Brain microvascular endothelial cell (primary cell): ENCODE results near the gene CACNG1.

Source experiments
- DNase-seq: peaks from one replicate; pipeline ENCODE4 v3.0.0-alpha.2; 2020
- H3K27ac ChIP-seq: fragments of 250-450 bp; sonication (Bioruptor Pico); 2 replicates; pipeline ENCODE4 v1.5.1; 2020; ENCODE audit warnings: mild to moderate bottlenecking, moderate library complexity
- H3K27me3 ChIP-seq: fragments of 250-450 bp; sonication (Bioruptor Pico); replicated peaks from 2 replicates; pipeline ENCODE4 v1.5.1; 2020; ENCODE audit warnings: mild to moderate bottlenecking
- H3K36me3 ChIP-seq: fragments of 250-450 bp; sonication (Bioruptor Pico); replicated peaks from 2 replicates; pipeline ENCODE4 v1.5.1; 2020; ENCODE audit warnings: mild to moderate bottlenecking
- H3K4me3 ChIP-seq: 2 replicates; pipeline ENCODE4 v1.5.1; 2011; ENCODE audit warnings: low read depth, mild to moderate bottlenecking, control low read depth, low read length, moderate library complexity
- CTCF ChIP-seq: IDR thresholded peaks from 2 replicates; pipeline ENCODE4 v1.5.1; 2011; ENCODE audit warnings: low read depth, mild to moderate bottlenecking, moderate library complexity, low read length, control low read depth, inconsistent platforms; ENCODE audit errors: missing control alignments
- in situ Hi-C: cut with HindIII; loops from 2 replicates; pipeline ENCODE4 v1.10.0; 2017; ENCODE audit warnings: low sequenced_read_pairs, low pct_ligation_motif_present

Gene CACNG1

GRCh38 chr17:67055811-67056745 is 11.7 kb downstream of the CACNG1 start:
- H3K4me3 ChIP-seq, result no peak overlapping the region
- no peak for DNase-seq
- H3K27ac ChIP-seq, result no peak overlapping the region
- TF ChIP-seq CTCF, result no peak
- H3K27me3 ChIP-seq, result no peaks in the 10 kb centered on the region
- in situ Hi-C loops, result no loop called here
- no peaks in the 10 kb centered on the region for H3K36me3 ChIP-seq

- no peak overlapping the region for H3K4me3 ChIP-seq
- no peak for TF ChIP-seq CTCF
- DNase-seq, result no peak
- no peaks in the 10 kb centered on the region for H3K36me3 ChIP-seq
- H3K27me3 ChIP-seq, result no peaks in the 10 kb centered on the region
- no peak overlapping the region for H3K27ac ChIP-seq
- in situ Hi-C loops, result no loop called here
These were observed 12.6 kb downstream of the CACNG1 start for GRCh38 chr17:67056746-67057490.

GRCh38 chr17:67058036-67058435 is 13.7 kb downstream of the CACNG1 start:
- in situ Hi-C loops, result no loop called here
- Histone ChIP-seq H3K4me3 (no peak overlapping the region), H3K27ac (no peak overlapping the region), H3K36me3 (no peaks in the 10 kb centered on the region), H3K27me3 (no peaks in the 10 kb centered on the region)
- no peak for DNase-seq
- TF ChIP-seq CTCF, result no peak

GRCh38 chr17:67059372-67059771 is 15.0 kb downstream of the CACNG1 start:
- Histone ChIP-seq H3K27me3 (no peaks in the 10 kb centered on the region), H3K4me3 (no peak overlapping the region), H3K36me3 (no peaks in the 10 kb centered on the region), H3K27ac (no peak overlapping the region)
- no peak for DNase-seq
- in situ Hi-C loops, result no loop called here
- no peak for TF ChIP-seq CTCF

- no peaks in the 10 kb centered on the region for H3K36me3 ChIP-seq
- DNase-seq, result peak; percentile 5
- no peak overlapping the region for H3K27ac ChIP-seq
- no peak overlapping the region for H3K4me3 ChIP-seq
- in situ Hi-C loops, result no loop called here
- TF ChIP-seq CTCF, result no peak
- H3K27me3 ChIP-seq, result no peaks in the 10 kb centered on the region
These were observed 18.8 kb downstream of the CACNG1 start for GRCh38 chr17:67063141-67063540.
